Measurements from ENCODE around the gene COPS3.
"Not testable (repeated sequence)": the region's sequence is repeated elsewhere in the genome, so short reads cannot be mapped to it uniquely, and the experiment has no call there.

DNA sequence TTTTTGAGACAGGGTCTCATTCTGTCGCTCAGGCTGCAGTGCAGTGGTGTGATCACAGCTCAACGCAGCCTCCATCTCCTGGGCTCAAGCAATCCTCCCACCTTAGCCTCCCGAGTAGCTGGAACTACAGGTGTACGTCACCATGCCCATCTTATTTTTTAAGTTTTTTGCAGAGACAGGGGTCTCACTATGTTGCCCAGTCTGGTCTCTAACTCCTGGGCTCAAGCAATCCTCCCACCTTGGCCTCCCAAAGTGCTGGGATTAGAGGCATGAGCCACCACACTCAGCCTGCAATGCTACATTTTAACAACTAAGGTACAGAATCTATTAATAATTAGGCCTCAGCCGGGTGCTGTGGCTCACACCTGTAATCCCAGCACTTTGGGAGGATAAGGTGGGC is 3.6 kb downstream of the COPS3 start:
- TF ChIP-seq POLR2A (IDR thresholded peaks at IDR 0.05; ENCODE audit: low read depth, low read length); MXI1 (IDR thresholded peaks at IDR 0.05; ENCODE audit: borderline replicate concordance, low read depth, low read length); RFX5 (IDR thresholded peaks at IDR 0.05; ENCODE audit: low read depth, low read length); CEBPB (IDR thresholded peaks at IDR 0.05; ENCODE audit: low read depth, low read length); ELK1 (IDR thresholded peaks at IDR 0.05; ENCODE audit: borderline replicate concordance, low read depth, low read length); MAFK (IDR thresholded peaks at IDR 0.05; ENCODE audit: low read depth, low read length); RCOR1 (IDR thresholded peaks at IDR 0.05; ENCODE audit: insufficient replicate concordance, low read length); RAD21 (IDR thresholded peaks at IDR 0.05; ENCODE audit: low read length); MAZ (IDR thresholded peaks at IDR 0.05; ENCODE audit: borderline replicate concordance, low read depth, low read length): not testable (repeated sequence)
- TF ChIP-seq, protein P1, sequence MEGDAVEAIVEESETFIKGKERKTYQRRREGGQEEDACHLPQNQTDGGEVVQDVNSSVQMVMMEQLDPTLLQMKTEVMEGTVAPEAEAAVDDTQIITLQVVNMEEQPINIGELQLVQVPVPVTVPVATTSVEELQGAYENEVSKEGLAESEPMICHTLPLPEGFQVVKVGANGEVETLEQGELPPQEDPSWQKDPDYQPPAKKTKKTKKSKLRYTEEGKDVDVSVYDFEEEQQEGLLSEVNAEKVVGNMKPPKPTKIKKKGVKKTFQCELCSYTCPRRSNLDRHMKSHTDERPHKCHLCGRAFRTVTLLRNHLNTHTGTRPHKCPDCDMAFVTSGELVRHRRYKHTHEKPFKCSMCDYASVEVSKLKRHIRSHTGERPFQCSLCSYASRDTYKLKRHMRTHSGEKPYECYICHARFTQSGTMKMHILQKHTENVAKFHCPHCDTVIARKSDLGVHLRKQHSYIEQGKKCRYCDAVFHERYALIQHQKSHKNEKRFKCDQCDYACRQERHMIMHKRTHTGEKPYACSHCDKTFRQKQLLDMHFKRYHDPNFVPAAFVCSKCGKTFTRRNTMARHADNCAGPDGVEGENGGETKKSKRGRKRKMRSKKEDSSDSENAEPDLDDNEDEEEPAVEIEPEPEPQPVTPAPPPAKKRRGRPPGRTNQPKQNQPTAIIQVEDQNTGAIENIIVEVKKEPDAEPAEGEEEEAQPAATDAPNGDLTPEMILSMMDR (conservative IDR thresholded peaks at IDR 0.05; ENCODE audit: low read depth, low read length): not testable (repeated sequence)
